AG04450 (cell line): ENCODE measurements around the gene PTPN1. TPM values are rescaled to one million over a fixed set of nuclear protein-coding genes. Genes with fewer than 3 reads are reported as not detected.
"Not testable (repeated sequence)": the region's sequence is repeated elsewhere in the genome, so short reads cannot be mapped to it uniquely, and the experiment has no call there.

Experiments
- CTCF ChIA-PET: fragments of 300-600, 350-600 bp; formaldehyde crosslinking; extraction: SDS; loops from one replicate; lab custom pipeline; 2022; ENCODE audit warnings: antibody characterized with exemption, inconsistent platforms; lab: Charles Lee
- POLR2A ChIA-PET: fragments of 350-600 bp; formaldehyde crosslinking; extraction: SDS; loops from one replicate; lab custom pipeline; 2021; ENCODE audit warnings: antibody characterized with exemption, inconsistent platforms; lab: Yijun Ruan, JAX
- DNase-seq: peaks from one replicate; pipeline ENCODE4 v3.0.0-alpha.2; 2011; ENCODE audit warnings: low read depth, low spot score
- H3K27ac ChIP-seq: one replicate; pipeline ENCODE4 v1.5.1; 2012; ENCODE audit warnings: low read depth, low read length, control low read depth
- H3K27me3 ChIP-seq: one replicate; pipeline ENCODE4 v1.6.0; 2012; ENCODE audit warnings: low read length; ENCODE audit not compliant: control insufficient read depth, insufficient read depth
- H3K4me3 ChIP-seq: 2 replicates; pipeline ENCODE4 v1.5.1; 2011; ENCODE audit warnings: mild to moderate bottlenecking, low read depth, low read length, control low read depth
- H3K9me3 ChIP-seq: 2 replicates; pipeline ENCODE4 v1.5.1; 2012; ENCODE audit warnings: low read length; ENCODE audit not compliant: control insufficient read depth, insufficient read depth
- CTCF ChIP-seq: IDR thresholded peaks from 2 replicates; pipeline ENCODE4 v1.5.1; 2011; ENCODE audit warnings: low read depth, low read length, control low read depth, inconsistent platforms
- polyA plus RNA-seq: library from polyadenylated mRNA; depleted of rRNA; stranded (reverse); fragments of >200 nt; gene quantifications from 2 replicates; pipeline ENCODE4 v1.2.3, GENCODE V29; 2011

Gene PTPN1
- polyA plus RNA-seq, 1 experiment: 54.7 TPM

- ChIA-PET CTCF (interaction anchor here (1.2 to 2.3 kb wide), 5 partner anchors 8 to 192 kb away, joined by 4 to 10 read pairs (median 8); no protein-coding TSS in a partner anchor), POLR2A (interaction anchor here (0.6 kb wide), 1 partner anchor 48 kb away, joined by 8 read pairs; no protein-coding TSS in a partner anchor)
- H3K27me3 ChIP-seq: no peaks in the 10 kb centered on the region
- no peak overlapping the region for H3K4me3 ChIP-seq
- no peak overlapping the region for H3K27ac ChIP-seq
- H3K9me3 ChIP-seq: no peaks in the 10 kb centered on the region; the same call in 1 of the 2 replicates
- DNase-seq: no peak
- no peak for TF ChIP-seq CTCF
Measured at GRCh38 chr20:50595988-50596693, 86.0 kb downstream of the PTPN1 start.

- ChIA-PET POLR2A (interaction anchor here (0.5 kb wide), 1 partner anchor 399 kb away, joined by 6 read pairs; no protein-coding TSS in a partner anchor), CTCF (interaction anchor here (1.3 to 2.3 kb wide), 5 partner anchors 8 to 192 kb away, joined by 4 to 10 read pairs (median 8); no protein-coding TSS in a partner anchor)
- DNase-seq: no peak
- no peak overlapping the region for H3K27ac ChIP-seq
- H3K27me3 ChIP-seq: no peaks in the 10 kb centered on the region
- H3K9me3 ChIP-seq: no peaks in the 10 kb centered on the region; the same call in 1 of the 2 replicates
- H3K4me3 ChIP-seq: no peak overlapping the region
- TF ChIP-seq CTCF: no peak
Measured at GRCh38 chr20:50596694-50597021, 86.5 kb downstream of the PTPN1 start.

- no peak for TF ChIP-seq CTCF
- POLR2A ChIA-PET: interaction anchor here (0.5 to 1.0 kb wide), 3 partner anchors 152 to 400 kb away, joined by 3 to 6 read pairs (median 4); no protein-coding TSS in a partner anchor
- no peak for DNase-seq
- Histone ChIP-seq H3K4me3 (no peak overlapping the region), H3K9me3 (no peaks in the 10 kb centered on the region; the same call in 1 of the 2 replicates), H3K27ac (no peak overlapping the region), H3K27me3 (no peaks in the 10 kb centered on the region)
- CTCF ChIA-PET: interaction anchor here (0.5 to 2.2 kb wide), 4 partner anchors 9 to 410 kb away, joined by 3 to 10 read pairs (median 6); no protein-coding TSS in a partner anchor
Measured at GRCh38 chr20:50597406-50597969, 87.3 kb downstream of the PTPN1 start.

- no peak for TF ChIP-seq CTCF
- Histone ChIP-seq H3K9me3 (no peaks in the 10 kb centered on the region; the same call in 1 of the 2 replicates), H3K27ac (no peak overlapping the region), H3K4me3 (no peak overlapping the region), H3K27me3 (no peaks in the 10 kb centered on the region)
- no peak for DNase-seq
- ChIA-PET CTCF (interaction anchor here (0.5 to 1.8 kb wide), 3 partner anchors 10 to 411 kb away, joined by 3 to 10 read pairs (median 4); no protein-coding TSS in a partner anchor), POLR2A (interaction anchor here (1.0 kb wide), 1 partner anchor 190 kb away, joined by 3 read pairs; no protein-coding TSS in a partner anchor)
Measured at GRCh38 chr20:50598074-50598473, 87.9 kb downstream of the PTPN1 start.

- POLR2A ChIA-PET: interaction anchor here (1.0 kb wide), 1 partner anchor 189 kb away, joined by 3 read pairs; no protein-coding TSS in a partner anchor
- not testable (repeated sequence) for DNase-seq, H3K4me3 ChIP-seq, H3K27me3 ChIP-seq, H3K27ac ChIP-seq, H3K9me3 ChIP-seq
- CTCF ChIA-PET: interaction anchor here (1.2 to 1.3 kb wide), 3 partner anchors 10 to 189 kb away, joined by 5 to 9 read pairs (median 9); no protein-coding TSS in a partner anchor
Measured at GRCh38 chr20:50598768-50599167, 88.6 kb downstream of the PTPN1 start.
